ENCODE data around the gene RASA4.
"Not testable (repeated sequence)": the region's sequence is repeated elsewhere in the genome, so short reads cannot be mapped to it uniquely, and the experiment has no call there.

GRCh38 chr7:102540604-102541003 is 76.0 kb downstream of the RASA4 start:
- not testable (repeated sequence) for TF ChIP-seq CTCF (IDR thresholded peaks at IDR 0.05); POLR2AphosphoS5 (IDR thresholded peaks at IDR 0.05; ENCODE audit: low read depth, low read length); TCF7L2 (IDR thresholded peaks at IDR 0.05; ENCODE audit: low read depth, low read length); SIN3A (IDR thresholded peaks at IDR 0.05; ENCODE audit: borderline replicate concordance, insufficient read depth, low read depth, low read length)
